ENCODE data around the gene METTL2B. TPM values are rescaled to one million over a fixed set of nuclear protein-coding genes. Genes with fewer than 3 reads are reported as not detected.

Gene METTL2B
- total and polyA plus RNA-seq, 2 donors (not counting 3 experiments of a cell fraction or from before 2014, with no cell fraction given): 15.9 to 30.0 TPM

GRCh38 chr7:128459394-128459878 is 17.1 kb upstream of the METTL2B start:
- ChIA-PET CTCF (interaction anchor here (0.6 to 4.5 kb wide), 28 partner anchors 10 to 427 kb away, joined by 3 to 632 read pairs (median 5); partner anchors contain the start of gene RBM28), POLR2A (no interaction called here)
- Histone ChIP-seq H3K27ac (ENCODE audit: insufficient read depth, low read depth, low read length) (no peak overlapping the region), H3K9me3 (replicated peaks; ENCODE audit: control insufficient read depth, insufficient read depth, low read length) (no peaks in the 10 kb centered on the region), H3K27me3 (ENCODE audit: control insufficient read depth in 2 of 2, insufficient read depth in 2 of 2, low read length in 2 of 2) (no peaks in the 10 kb centered on the region), H3K4me3 (replicated peaks in 1 of 3; ENCODE audit: insufficient read depth in 1 of 3, low read depth in 1 of 3, low read length in 3 of 3) (no peak overlapping the region), H4K20me1 (replicated peaks; ENCODE audit: control insufficient read depth, extremely low read depth, insufficient read depth, low read length) (no peaks in the 10 kb centered on the region), H2AFZ (ENCODE audit: low read depth, low read length) (no peak overlapping the region), H3K79me2 (ENCODE audit: control insufficient read depth, insufficient read depth, low read length) (peaks cover 20% of the 10 kb centered on the region), H3K9me1 (replicated peaks; ENCODE audit: control insufficient read depth, extremely low read depth, insufficient read depth, low read length) (no peaks in the 10 kb centered on the region), H3K4me2 (ENCODE audit: insufficient read depth, low read length) (no peak overlapping the region), H3K36me3 (ENCODE audit: control insufficient read depth in 2 of 2, extremely low read depth in 1 of 2, insufficient read depth in 2 of 2, low read length in 2 of 2) (no peaks in the 10 kb centered on the region), H3K9ac (replicated peaks; ENCODE audit: extremely low read depth, insufficient read depth, low read length) (no peak overlapping the region), H3K4me1 (ENCODE audit: control insufficient read depth, extremely low read depth, insufficient read depth, low read length) (peaks cover 20% of the 10 kb centered on the region)
- peak; percentile 69 for FAIRE-seq
- intact Hi-C loops (cut with micrococcal nuclease) (loop anchor here (1.0 kb wide), 2 partner anchors 32 to 61 kb away; no protein-coding TSS in a partner anchor), dilution Hi-C loops (cut with MboI; ENCODE audit: extremely low pct_ligation_motif_present, low sequenced_read_pairs) (no loop called here)
- DNase-seq (ENCODE audit: low read depth, low spot score): peak; percentile 82
- no TSS peak for BruUV-seq (replicated peaks)
- TF ChIP-seq, protein P1, sequence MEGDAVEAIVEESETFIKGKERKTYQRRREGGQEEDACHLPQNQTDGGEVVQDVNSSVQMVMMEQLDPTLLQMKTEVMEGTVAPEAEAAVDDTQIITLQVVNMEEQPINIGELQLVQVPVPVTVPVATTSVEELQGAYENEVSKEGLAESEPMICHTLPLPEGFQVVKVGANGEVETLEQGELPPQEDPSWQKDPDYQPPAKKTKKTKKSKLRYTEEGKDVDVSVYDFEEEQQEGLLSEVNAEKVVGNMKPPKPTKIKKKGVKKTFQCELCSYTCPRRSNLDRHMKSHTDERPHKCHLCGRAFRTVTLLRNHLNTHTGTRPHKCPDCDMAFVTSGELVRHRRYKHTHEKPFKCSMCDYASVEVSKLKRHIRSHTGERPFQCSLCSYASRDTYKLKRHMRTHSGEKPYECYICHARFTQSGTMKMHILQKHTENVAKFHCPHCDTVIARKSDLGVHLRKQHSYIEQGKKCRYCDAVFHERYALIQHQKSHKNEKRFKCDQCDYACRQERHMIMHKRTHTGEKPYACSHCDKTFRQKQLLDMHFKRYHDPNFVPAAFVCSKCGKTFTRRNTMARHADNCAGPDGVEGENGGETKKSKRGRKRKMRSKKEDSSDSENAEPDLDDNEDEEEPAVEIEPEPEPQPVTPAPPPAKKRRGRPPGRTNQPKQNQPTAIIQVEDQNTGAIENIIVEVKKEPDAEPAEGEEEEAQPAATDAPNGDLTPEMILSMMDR (IDR thresholded peaks at IDR 0.05; ENCODE audit: extremely low read depth in 1 of 2, insufficient read depth in 1 of 2, low read depth in 1 of 2, low read length in 2 of 2): peak; percentile 68 to 82
- no peak for TF ChIP-seq GATA2 (IDR thresholded peaks at IDR 0.05; ENCODE audit: insufficient read depth, insufficient read length, low read depth, low read length)
- no peak for TF ChIP-seq POLR2AphosphoS5 (IDR thresholded peaks at IDR 0.05; ENCODE audit: insufficient read depth, low read depth, low read length)
- no peak for TF ChIP-seq FOS (IDR thresholded peaks at IDR 0.05; ENCODE audit: borderline replicate concordance, insufficient read depth, low read length)
- TF ChIP-seq MAX (IDR thresholded peaks at IDR 0.05; ENCODE audit: insufficient read depth, insufficient read length): no peak
- TF ChIP-seq POLR2A (IDR thresholded peaks at IDR 0.05; ENCODE audit: low read depth, low read length): no peak
- no peak for TF ChIP-seq JUN (IDR thresholded peaks at IDR 0.05; ENCODE audit: borderline replicate concordance, insufficient read depth, insufficient read length, low read depth)
- TF ChIP-seq EZH2 (IDR thresholded peaks at IDR 0.05; ENCODE audit: borderline replicate concordance, low read depth, low read length, severe bottlenecking): no peak
